GM19438 (cell line): ENCODE measurements around the gene OR9K2.
"Not testable (repeated sequence)": the region's sequence is repeated elsewhere in the genome, so short reads cannot be mapped to it uniquely, and the experiment has no call there.

Experiments
- ATAC-seq: cut with Tn5 transposase; IDR thresholded peaks from one replicate; pipeline ENCODE4 v1.9.1; 2021; ENCODE audit warnings: low read depth; ENCODE audit not compliant: unreplicated experiment

OR9K2 gene

DNA sequence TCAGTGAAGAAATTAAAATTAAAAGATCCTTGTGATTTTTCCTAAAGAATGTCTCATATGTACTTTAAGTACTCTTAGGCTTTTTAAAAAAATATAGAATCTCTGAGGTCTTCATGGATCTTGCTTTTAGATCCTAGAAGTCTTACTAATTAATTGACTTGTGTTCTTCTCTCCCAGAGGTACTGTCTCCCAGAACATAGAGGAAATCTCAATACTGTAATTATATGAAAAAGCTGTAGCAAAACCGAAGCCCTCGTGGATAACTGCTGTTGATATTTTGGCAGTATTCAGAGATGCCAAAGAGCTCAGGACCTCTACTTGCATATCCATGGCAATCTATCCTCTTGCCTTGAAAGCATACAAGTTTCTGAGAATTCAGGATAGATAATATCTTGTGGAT, at the start of gene OR9K2:
Gene OR9K2 (plus strand): TSS at position 301 of the 400 bp plus-strand sequence. CDS start 3,429 bp downstream, outside the sequence.
- no peak for ATAC-seq

- no peak for ATAC-seq
These were observed 33.6 kb upstream of the OR9K2 start for GRCh38 chr12:55092579-55092978.

DNA sequence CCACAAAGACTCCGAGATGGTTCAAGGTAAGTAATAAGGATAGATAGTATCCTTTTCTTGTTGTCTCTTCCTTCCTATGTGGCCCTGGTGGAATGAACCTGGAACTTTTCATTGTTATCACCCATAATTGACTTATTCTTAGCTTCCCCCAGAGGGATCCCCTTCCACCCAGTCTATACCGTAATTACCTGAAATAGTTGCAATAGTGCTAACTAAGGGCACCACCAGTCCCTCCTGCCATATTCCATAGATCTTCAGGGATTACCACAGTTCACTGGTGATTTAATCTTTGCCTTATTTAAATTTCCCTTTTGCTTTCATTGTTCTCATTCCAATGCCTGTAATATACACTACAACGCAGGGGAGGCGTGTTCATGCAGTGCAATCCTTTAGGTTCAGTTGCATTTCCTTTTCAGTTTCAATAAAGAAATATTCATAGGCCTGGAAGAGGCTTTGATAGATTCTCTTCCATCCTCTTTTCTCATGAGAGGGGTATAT, 13.8 kb upstream of the OR9K2 start:
- no peak for ATAC-seq

DNA sequence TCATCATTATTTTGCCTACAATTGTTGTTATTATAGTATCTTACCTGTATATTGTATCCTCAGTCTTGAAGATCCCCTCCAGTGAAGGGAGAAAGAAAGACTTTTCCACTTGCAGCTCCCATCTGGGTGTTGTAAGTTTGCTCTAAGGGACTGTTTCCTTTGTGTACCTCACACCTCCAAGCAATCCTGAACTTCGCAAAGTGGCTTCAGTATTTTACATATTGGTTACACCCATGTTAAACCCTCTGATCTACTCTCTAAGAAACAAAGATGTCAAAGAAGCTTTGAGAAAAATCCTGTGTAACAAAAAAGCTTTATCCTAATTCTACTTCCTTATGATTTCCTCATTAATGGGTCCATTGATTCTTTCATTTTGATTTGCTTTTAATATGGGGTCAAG, 10.1 kb upstream of the OR9K2 start:
- ATAC-seq, result no peak

- no peak for ATAC-seq
These were observed 6.6 kb downstream of the OR9K2 start for GRCh38 chr12:55132816-55133215.

GRCh38 chr12:55142669-55143565, 16.7 kb downstream of the OR9K2 start:
- no peak for ATAC-seq

GRCh38 chr12:55143566-55143870, 17.3 kb downstream of the OR9K2 start:
- ATAC-seq, result no peak

- not testable (repeated sequence) for ATAC-seq
These were observed 40.9 kb downstream of the OR9K2 start for GRCh38 chr12:55167010-55167640.

GRCh38 chr12:55171445-55171844, 45.2 kb downstream of the OR9K2 start:
- ATAC-seq, result no peak

GRCh38 chr12:55171846-55172245, 45.6 kb downstream of the OR9K2 start:
- not testable (repeated sequence) for ATAC-seq

DNA sequence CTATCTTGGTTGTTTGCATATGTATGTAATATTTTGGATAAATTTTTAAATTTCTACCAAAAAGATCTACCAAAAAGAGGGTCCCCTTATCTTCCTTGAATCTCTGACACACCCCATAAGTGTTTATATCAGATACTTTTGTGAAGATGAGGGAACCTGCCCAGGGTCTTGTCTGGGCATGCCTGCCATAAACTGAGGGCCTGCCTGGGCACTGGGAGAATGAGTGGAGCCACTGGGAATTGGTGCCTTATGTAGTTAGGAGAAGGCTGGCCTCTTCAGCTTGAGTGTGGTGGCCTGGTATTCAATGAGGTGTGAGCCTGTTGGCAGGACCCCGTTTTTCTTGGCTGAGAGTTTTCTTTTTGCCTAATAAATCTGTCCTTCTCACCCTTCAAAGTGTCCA, 46.5 kb downstream of the OR9K2 start:
- ATAC-seq, result no peak

GRCh38 chr12:55173456-55173855, 47.2 kb downstream of the OR9K2 start:
- ATAC-seq, result no peak
